Measurements from ENCODE around the gene PRMT7. TPM values are rescaled to one million over a fixed set of nuclear protein-coding genes. Genes with fewer than 3 reads are reported as not detected.

PRMT7 gene
- total RNA-seq, 5 donors from 2014 or later (not counting 1 experiment from before 2014, with no cell fraction given) = 80.1 to 92.4 (median 87.2) TPM

GRCh38 chr16:68357521-68357922 lies 46.7 kb downstream of the PRMT7 start:
- Histone ChIP-seq H3K27ac (ENCODE audit: low read length) (no peak overlapping the region), H3K4me3 (ENCODE audit: control insufficient read depth in 1 of 2, extremely low read depth in 1 of 2, low read length in 1 of 2) (no peak overlapping the region), H3K36me3 (ENCODE audit: control insufficient read depth in 2 of 2, extremely low read depth in 1 of 2, insufficient read depth in 1 of 2, low read length in 1 of 2) (peaks cover 24 to 55% of the 10 kb centered on the region in 2 donors), H3K9me3 (no peaks in the 10 kb centered on the region), H3K27me3 (replicated peaks in 1 of 2; ENCODE audit: control insufficient read depth in 2 of 2, extremely low read depth in 1 of 2, insufficient read depth in 2 of 2, low read length in 1 of 2) (peaks cover 0 to 2% of the 10 kb centered on the region in 2 experiments), H3K4me1 (ENCODE audit: control insufficient read depth in 1 of 2, extremely low read depth in 1 of 2, insufficient read depth in 2 of 2, low read length in 2 of 2) (peaks cover 17 to 42% of the 10 kb centered on the region in 2 experiments)
- H3K36me3 Mint-ChIP-seq = peaks cover 30% of the 10 kb centered on the region
- H3K27me3 Mint-ChIP-seq = no peaks in the 10 kb centered on the region
- CTCF ChIA-PET = interaction anchor here in 1 of 2 donors (0.5 kb wide), 1 partner anchor 847 kb away, joined by 3 read pairs; no protein-coding TSS in a partner anchor
- 91% methylated on average over 9 of the region's 9 CpGs for WGBS (ENCODE audit: insufficient coverage)
- no peak overlapping the region for H3K27ac Mint-ChIP-seq
- H3K4me3 Mint-ChIP-seq = peak overlapping the region in 1 of 3 donors; percentile 79
- POLR2A ChIA-PET = interaction anchor here in 1 of 2 donors (0.7 kb wide), 1 partner anchor 12 kb away, joined by 3 read pairs; no protein-coding TSS in a partner anchor
- H3K4me1 Mint-ChIP-seq = peaks cover 39 to 40% (median 39%) of the 10 kb centered on the region in 3 donors
- H3K9me3 Mint-ChIP-seq = no peaks in the 10 kb centered on the region
- DNase-seq (no peak), ATAC-seq (replicated peaks in 1 of 4) (no peak)

GRCh38 chr16:68357923-68358322 lies 47.1 kb downstream of the PRMT7 start:
- ChIA-PET CTCF (interaction anchor here in 1 of 2 donors (0.5 kb wide), 1 partner anchor 847 kb away, joined by 3 read pairs; no protein-coding TSS in a partner anchor), POLR2A (interaction anchor here in 1 of 2 donors (0.7 kb wide), 1 partner anchor 11 kb away, joined by 3 read pairs; no protein-coding TSS in a partner anchor)
- 88% methylated on average over 9 of the region's 11 CpGs for WGBS (ENCODE audit: insufficient coverage)
- peaks cover 0 to 2% of the 10 kb centered on the region in 2 experiments for H3K27me3 ChIP-seq (replicated peaks in 1 of 2; ENCODE audit: control insufficient read depth in 2 of 2, extremely low read depth in 1 of 2, insufficient read depth in 2 of 2, low read length in 1 of 2)
- Mint-ChIP-seq H3K9me3 (no peaks in the 10 kb centered on the region), H3K27me3 (no peaks in the 10 kb centered on the region), H3K27ac (no peak overlapping the region), H3K36me3 (peaks cover 27% of the 10 kb centered on the region), H3K4me3 (peak overlapping the region in 1 of 3 donors; percentile 79), H3K4me1 (peaks cover 39 to 40% (median 39%) of the 10 kb centered on the region in 3 donors)
- H3K4me3 ChIP-seq (ENCODE audit: control insufficient read depth in 1 of 2, extremely low read depth in 1 of 2, low read length in 1 of 2) = no peak overlapping the region
- H3K4me1 ChIP-seq (ENCODE audit: control insufficient read depth in 1 of 2, extremely low read depth in 1 of 2, insufficient read depth in 2 of 2, low read length in 2 of 2) = peaks cover 17 to 42% of the 10 kb centered on the region in 2 experiments
- H3K9me3 ChIP-seq = no peaks in the 10 kb centered on the region
- DNase-seq = no peak
- H3K27ac ChIP-seq (ENCODE audit: low read length) = no peak overlapping the region
- H3K36me3 ChIP-seq (ENCODE audit: control insufficient read depth in 2 of 2, extremely low read depth in 1 of 2, insufficient read depth in 1 of 2, low read length in 1 of 2) = peaks cover 23 to 51% of the 10 kb centered on the region in 2 donors
- no peak for ATAC-seq (replicated peaks in 1 of 4)

GRCh38 chr16:68358951-68359350 lies 48.1 kb downstream of the PRMT7 start:
- WGBS (ENCODE audit: insufficient coverage) = 98% methylated on average over 9 of the region's 13 CpGs
- H3K36me3 Mint-ChIP-seq = peaks cover 18% of the 10 kb centered on the region
- no peak overlapping the region for H3K27ac ChIP-seq (ENCODE audit: low read length)
- H3K4me1 ChIP-seq (ENCODE audit: control insufficient read depth in 1 of 2, extremely low read depth in 1 of 2, insufficient read depth in 2 of 2, low read length in 2 of 2) = peaks cover 17 to 42% of the 10 kb centered on the region in 2 experiments
- DNase-seq (no peak), ATAC-seq (replicated peaks in 1 of 4) (no peak)
- no peak overlapping the region for H3K27ac Mint-ChIP-seq
- no peaks in the 10 kb centered on the region for H3K9me3 ChIP-seq
- ChIA-PET POLR2A (no interaction called here), CTCF (no interaction called here)
- H3K36me3 ChIP-seq (ENCODE audit: control insufficient read depth in 2 of 2, extremely low read depth in 1 of 2, insufficient read depth in 1 of 2, low read length in 1 of 2) = peaks cover 18 to 41% of the 10 kb centered on the region in 2 donors
- H3K4me3 Mint-ChIP-seq = no peak overlapping the region
- H3K27me3 ChIP-seq (replicated peaks in 1 of 2; ENCODE audit: control insufficient read depth in 2 of 2, extremely low read depth in 1 of 2, insufficient read depth in 2 of 2, low read length in 1 of 2) = peaks cover 0 to 6% of the 10 kb centered on the region in 2 experiments
- H3K9me3 Mint-ChIP-seq = no peaks in the 10 kb centered on the region
- peaks cover 39 to 42% (median 39%) of the 10 kb centered on the region in 3 donors for H3K4me1 Mint-ChIP-seq
- no peak overlapping the region for H3K4me3 ChIP-seq (ENCODE audit: control insufficient read depth in 1 of 2, extremely low read depth in 1 of 2, low read length in 1 of 2)
- no peaks in the 10 kb centered on the region for H3K27me3 Mint-ChIP-seq

- H3K4me3 ChIP-seq (ENCODE audit: control insufficient read depth in 1 of 2, extremely low read depth in 1 of 2, low read length in 1 of 2) = no peak overlapping the region
- H3K27me3 ChIP-seq (replicated peaks in 1 of 2; ENCODE audit: control insufficient read depth in 2 of 2, extremely low read depth in 1 of 2, insufficient read depth in 2 of 2, low read length in 1 of 2) = peaks cover 0 to 11% of the 10 kb centered on the region in 2 experiments
- H3K27ac ChIP-seq (ENCODE audit: low read length) = no peak overlapping the region
- ATAC-seq (replicated peaks in 1 of 4) = no peak
- WGBS (ENCODE audit: insufficient coverage) = 96% methylated on average over 20 of the region's 23 CpGs
- ChIA-PET POLR2A (interaction anchor here in 1 of 2 donors (0.6 kb wide), 1 partner anchor 40 kb away, joined by 5 read pairs; no protein-coding TSS in a partner anchor), CTCF (no interaction called here)
- H3K27ac Mint-ChIP-seq = no peak overlapping the region
- H3K9me3 Mint-ChIP-seq = no peaks in the 10 kb centered on the region
- H3K27me3 Mint-ChIP-seq = no peaks in the 10 kb centered on the region
- H3K4me1 Mint-ChIP-seq = peaks cover 37 to 46% (median 39%) of the 10 kb centered on the region in 3 donors
- peaks cover 17 to 40% of the 10 kb centered on the region in 2 experiments for H3K4me1 ChIP-seq (ENCODE audit: control insufficient read depth in 1 of 2, extremely low read depth in 1 of 2, insufficient read depth in 2 of 2, low read length in 2 of 2)
- peaks cover 15% of the 10 kb centered on the region for H3K36me3 Mint-ChIP-seq
- H3K9me3 ChIP-seq = no peaks in the 10 kb centered on the region
- no peak for DNase-seq
- peaks cover 18 to 35% of the 10 kb centered on the region in 2 donors for H3K36me3 ChIP-seq (ENCODE audit: control insufficient read depth in 2 of 2, extremely low read depth in 1 of 2, insufficient read depth in 1 of 2, low read length in 1 of 2)
- H3K4me3 Mint-ChIP-seq = no peak overlapping the region
Observed at GRCh38 chr16:68359398-68360191, 48.8 kb downstream of the PRMT7 start.

GRCh38 chr16:68360547-68360946 lies 49.7 kb downstream of the PRMT7 start:
- H3K36me3 Mint-ChIP-seq = peaks cover 5% of the 10 kb centered on the region
- ATAC-seq (replicated peaks in 1 of 4) (no peak), DNase-seq (no peak)
- Histone ChIP-seq H3K36me3 (ENCODE audit: control insufficient read depth in 2 of 2, extremely low read depth in 1 of 2, insufficient read depth in 1 of 2, low read length in 1 of 2) (peaks cover 18 to 28% of the 10 kb centered on the region in 2 donors), H3K27ac (ENCODE audit: low read length) (no peak overlapping the region), H3K4me1 (ENCODE audit: control insufficient read depth in 1 of 2, extremely low read depth in 1 of 2, insufficient read depth in 2 of 2, low read length in 2 of 2) (peaks cover 17 to 31% of the 10 kb centered on the region in 2 experiments), H3K9me3 (no peaks in the 10 kb centered on the region), H3K4me3 (ENCODE audit: control insufficient read depth in 1 of 2, extremely low read depth in 1 of 2, low read length in 1 of 2) (no peak overlapping the region), H3K27me3 (replicated peaks in 1 of 2; ENCODE audit: control insufficient read depth in 2 of 2, extremely low read depth in 1 of 2, insufficient read depth in 2 of 2, low read length in 1 of 2) (peaks cover 0 to 20% of the 10 kb centered on the region in 2 experiments)
- H3K27ac Mint-ChIP-seq = peak overlapping the region in 1 of 2 donors; percentile 28
- no peaks in the 10 kb centered on the region for H3K9me3 Mint-ChIP-seq
- H3K27me3 Mint-ChIP-seq = no peaks in the 10 kb centered on the region
- CTCF ChIA-PET = no interaction called here
- POLR2A ChIA-PET = no interaction called here
- 91% methylated on average over 16 of the region's 18 CpGs for WGBS (ENCODE audit: insufficient coverage)
- no peak overlapping the region for H3K4me3 Mint-ChIP-seq
- H3K4me1 Mint-ChIP-seq = peaks cover 28 to 41% (median 30%) of the 10 kb centered on the region in 3 donors

- Histone ChIP-seq H3K4me3 (ENCODE audit: control insufficient read depth in 1 of 2, extremely low read depth in 1 of 2, low read length in 1 of 2) (no peak overlapping the region), H3K27me3 (replicated peaks in 1 of 2; ENCODE audit: control insufficient read depth in 2 of 2, extremely low read depth in 1 of 2, insufficient read depth in 2 of 2, low read length in 1 of 2) (peaks cover 0 to 24% of the 10 kb centered on the region in 2 experiments), H3K4me1 (ENCODE audit: control insufficient read depth in 1 of 2, extremely low read depth in 1 of 2, insufficient read depth in 2 of 2, low read length in 2 of 2) (peaks cover 13 to 30% of the 10 kb centered on the region in 2 experiments), H3K9me3 (no peaks in the 10 kb centered on the region), H3K27ac (ENCODE audit: low read length) (no peak overlapping the region), H3K36me3 (ENCODE audit: control insufficient read depth in 2 of 2, extremely low read depth in 1 of 2, insufficient read depth in 1 of 2, low read length in 1 of 2) (peaks cover 15 to 24% of the 10 kb centered on the region in 2 donors)
- peaks cover 24 to 40% (median 26%) of the 10 kb centered on the region in 3 donors for H3K4me1 Mint-ChIP-seq
- H3K27me3 Mint-ChIP-seq = no peaks in the 10 kb centered on the region
- H3K36me3 Mint-ChIP-seq = peaks cover 4% of the 10 kb centered on the region
- no peak overlapping the region for H3K4me3 Mint-ChIP-seq
- ChIA-PET CTCF (no interaction called here), POLR2A (no interaction called here)
- H3K9me3 Mint-ChIP-seq = no peaks in the 10 kb centered on the region
- no peak overlapping the region for H3K27ac Mint-ChIP-seq
- 87% methylated on average over 9 of the region's 14 CpGs for WGBS (ENCODE audit: insufficient coverage)
- DNase-seq (no peak), ATAC-seq (replicated peaks in 1 of 4) (no peak)
Observed at GRCh38 chr16:68360956-68361355, 50.1 kb downstream of the PRMT7 start.

All from T-cell (primary cell).